H9 (cell line): ENCODE data around the gene EDN3. TPM values are rescaled to one million over a fixed set of nuclear protein-coding genes. Genes with fewer than 3 reads are reported as not detected.

ENCODE experiments used
- DNase-seq: peaks from one replicate; pipeline ENCODE4 v3.0.0-alpha.2; 2017
- H2AFZ ChIP-seq: one replicate; pipeline ENCODE4 v1.6.1; 2013; ENCODE audit warnings: mild to moderate bottlenecking, low read length, control low read depth, moderate library complexity
- H2AK5ac ChIP-seq: 2 replicates; pipeline ENCODE4 v1.6.1; 2013; ENCODE audit warnings: low read length, control low read depth, mixed read lengths; ENCODE audit not compliant: insufficient read length
- H2BK120ac ChIP-seq: one replicate; pipeline ENCODE4 v1.6.1; 2013; ENCODE audit warnings: low read depth, mild to moderate bottlenecking, low read length, control low read depth, inconsistent platforms; ENCODE audit not compliant: poor library complexity, severe bottlenecking
- H2BK12ac ChIP-seq: 2 replicates; pipeline ENCODE4 v1.6.1; 2013; ENCODE audit warnings: low read length, control low read depth, mixed read lengths, low read depth; ENCODE audit not compliant: insufficient read length
- H2BK15ac ChIP-seq: 2 replicates; pipeline ENCODE4 v1.6.1; 2013; ENCODE audit warnings: low read depth, low read length, control low read depth
- H2BK20ac ChIP-seq: one replicate; pipeline ENCODE4 v1.6.1; 2013; ENCODE audit warnings: low read depth, mild to moderate bottlenecking, low read length, control low read depth, inconsistent platforms; ENCODE audit not compliant: poor library complexity, severe bottlenecking
- H2BK5ac ChIP-seq: 2 replicates; pipeline ENCODE4 v1.6.1; 2013; ENCODE audit warnings: low read length, control low read depth, mixed read lengths; ENCODE audit not compliant: insufficient read length
- H3K14ac ChIP-seq: 2 replicates; pipeline ENCODE4 v1.6.1; 2013; ENCODE audit warnings: low read length, control low read depth; ENCODE audit not compliant: insufficient read depth
- H3K18ac ChIP-seq: 2 replicates; pipeline ENCODE4 v1.6.1; 2013; ENCODE audit warnings: low read depth, mild to moderate bottlenecking, mixed read lengths, low read length, control low read depth; ENCODE audit not compliant: insufficient read length
- H3K23ac ChIP-seq: 2 replicates; pipeline ENCODE4 v1.6.1; 2013; ENCODE audit warnings: low read length, control low read depth, mixed read lengths, low read depth; ENCODE audit not compliant: insufficient read length
- H3K23me2 ChIP-seq: 2 replicates; pipeline ENCODE4 v1.6.1; 2013; ENCODE audit warnings: low read depth, mild to moderate bottlenecking, mixed read lengths, low read length, control low read depth; ENCODE audit not compliant: insufficient read length, poor library complexity, severe bottlenecking
- H3K27ac ChIP-seq: 2 replicates; pipeline ENCODE4 v1.5.1; 2013; ENCODE audit warnings: low read length, control low read depth, mixed read lengths, low read depth; ENCODE audit not compliant: insufficient read length
- H3K27me3 ChIP-seq: 2 replicates; pipeline ENCODE4 v1.6.1; 2013; ENCODE audit warnings: low read length, control low read depth, inconsistent platforms; ENCODE audit not compliant: insufficient read depth
- H3K4ac ChIP-seq: 2 replicates; pipeline ENCODE4 v1.6.1; 2013; ENCODE audit warnings: low read depth, mild to moderate bottlenecking, control low read depth, inconsistent platforms, low read length, moderate library complexity
- H3K4me1 ChIP-seq: 2 replicates; pipeline ENCODE4 v1.6.1; 2013; ENCODE audit warnings: low read length, control low read depth, inconsistent platforms; ENCODE audit not compliant: insufficient read depth
- H3K4me2 ChIP-seq: 2 replicates; pipeline ENCODE4 v1.6.1; 2013; ENCODE audit warnings: low read length, control low read depth, mixed read lengths; ENCODE audit not compliant: insufficient read length, insufficient read depth
- H3K56ac ChIP-seq: 2 replicates; pipeline ENCODE4 v1.6.1; 2013; ENCODE audit warnings: low read depth, mild to moderate bottlenecking, mixed read lengths, low read length, control low read depth; ENCODE audit not compliant: insufficient read length
- H3K79me1 ChIP-seq: 2 replicates; pipeline ENCODE4 v1.6.1; 2013; ENCODE audit warnings: low read depth, mild to moderate bottlenecking, moderate library complexity, low read length, control low read depth, inconsistent platforms; ENCODE audit not compliant: insufficient read depth, poor library complexity, severe bottlenecking
- H3K79me2 ChIP-seq: 2 replicates; pipeline ENCODE4 v1.6.1; 2013; ENCODE audit warnings: low read length, control low read depth, inconsistent platforms; ENCODE audit not compliant: insufficient read depth
- H3K9ac ChIP-seq: 2 replicates; pipeline ENCODE4 v1.6.1; 2013; ENCODE audit warnings: low read length, control low read depth, mixed read lengths; ENCODE audit not compliant: insufficient read length; ENCODE audit errors: extremely low read depth
- H3K9me3 ChIP-seq: one replicate; pipeline ENCODE4 v1.6.1; 2013; ENCODE audit warnings: low read depth, low read length, inconsistent platforms; ENCODE audit not compliant: control insufficient read depth
- H3T11ph ChIP-seq: one replicate; pipeline ENCODE4 v1.6.1; 2013; ENCODE audit warnings: mild to moderate bottlenecking, low read length, control low read depth, inconsistent platforms
- H4K20me1 ChIP-seq: one replicate; pipeline ENCODE4 v1.6.1; 2013; ENCODE audit not compliant: control insufficient read depth, insufficient read length, insufficient read depth
- H4K5ac ChIP-seq: 2 replicates; pipeline ENCODE4 v1.6.1; 2013; ENCODE audit warnings: low read depth, mild to moderate bottlenecking, mixed read lengths, low read length, control low read depth; ENCODE audit not compliant: insufficient read length
- H4K8ac ChIP-seq: replicated peaks from 2 replicates; pipeline ENCODE4 v1.6.1; 2013; ENCODE audit warnings: low read length, control low read depth, mixed read lengths, low read depth; ENCODE audit not compliant: insufficient read length
- H4K91ac ChIP-seq: 2 replicates; pipeline ENCODE4 v1.6.1; 2013; ENCODE audit warnings: low read depth, mild to moderate bottlenecking, moderate library complexity, mixed read lengths, low read length, control low read depth; ENCODE audit not compliant: insufficient read length
- H3K27ac Mint-ChIP-seq, 3 experiments: 2 replicates in 2 of 3; 3 replicates in 1 of 3; pipeline ENCODE4 v1.8.0; 2020 to 2021; ENCODE audit warnings: mixed read lengths in 3 of 3, mild to moderate bottlenecking in 1 of 3, moderate library complexity in 1 of 3
- H3K27me3 Mint-ChIP-seq: 2 replicates; pipeline ENCODE4 v1.8.0; 2021; ENCODE audit warnings: low read depth, mild to moderate bottlenecking, moderate library complexity, mixed read lengths
- H3K36me3 Mint-ChIP-seq, 3 experiments: 2 replicates in 2 of 3; 3 replicates in 1 of 3; pipeline ENCODE4 v1.8.0; 2020 to 2021; ENCODE audit warnings: low read depth in 3 of 3, mixed read lengths in 3 of 3; ENCODE audit not compliant: insufficient read depth in 1 of 3
- H3K4me1 Mint-ChIP-seq, 2 experiments: 2 replicates each; pipeline ENCODE4 v1.8.0; 2020; ENCODE audit warnings: mixed read lengths in 2 of 2
- H3K4me3 Mint-ChIP-seq, 2 experiments: 2 replicates in 1 of 2; 3 replicates in 1 of 2; pipeline ENCODE4 v1.8.0; 2020 to 2021; ENCODE audit warnings: mild to moderate bottlenecking in 2 of 2, mixed read lengths in 2 of 2, moderate library complexity in 1 of 2
- H3K9me3 Mint-ChIP-seq, 2 experiments: 2 replicates in 1 of 2; 3 replicates in 1 of 2; pipeline ENCODE4 v1.8.0; 2020; ENCODE audit warnings: mild to moderate bottlenecking in 2 of 2, mixed read lengths in 2 of 2, moderate library complexity in 1 of 2
- WGBS: extraction: QIAGEN DNeasy Blood & Tissue Kit; methylation state at CpG from one replicate; pipeline ENCODE4 v1.1.7; 2013; ENCODE audit warnings: missing lambda C conversion rate, low lambda C conversion rate, mixed read lengths; ENCODE audit not compliant: insufficient read length; ENCODE audit errors: extremely low coverage; 5-methylcytosine and 5-hydroxymethylcytosine counted together
- total RNA-seq: library from RNA; stranded (reverse); gene quantifications from 2 replicates; pipeline ENCODE4 v1.2.1, GENCODE V29; 2021
- TF ChIP-seq, protein P1 (sequence below): fragments of 200-600 bp; sonication (generic); conservative IDR thresholded peaks from 3 replicates; pipeline ENCODE4 v1.8.0; 2021; ENCODE audit warnings: antibody characterized with exemption, mild to moderate bottlenecking

EDN3 gene
- total RNA-seq, 1 experiment from 2014 or later: 0.20 TPM

DNA sequence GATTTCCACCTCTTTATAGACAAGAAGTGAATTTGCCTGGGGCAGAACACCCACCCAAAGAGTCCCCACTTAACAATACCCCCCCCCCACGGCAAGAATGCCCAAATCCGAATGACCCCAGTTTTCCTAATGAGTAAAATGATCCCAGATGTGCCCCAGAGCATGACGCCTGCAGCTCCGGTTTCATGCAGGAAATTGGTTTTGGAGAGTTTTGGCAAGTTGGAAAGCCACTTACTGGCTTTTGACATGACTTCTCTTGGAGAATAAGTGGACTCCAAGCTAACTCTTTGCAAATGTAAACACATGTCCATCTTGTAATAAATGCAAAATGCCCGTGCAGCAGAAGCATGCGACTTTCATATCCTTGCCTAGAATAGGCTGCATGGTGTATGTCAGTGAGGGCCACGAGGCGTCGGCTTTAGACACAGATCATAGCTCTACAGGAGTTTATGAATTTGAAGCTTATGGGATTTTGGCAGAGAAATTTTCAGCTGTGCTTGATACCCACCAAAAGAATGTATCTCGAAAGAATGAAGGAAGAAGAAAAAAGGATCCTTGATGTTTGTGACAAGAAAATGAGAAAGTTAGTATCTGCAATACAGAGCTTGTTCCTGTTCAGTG lies 24.2 kb downstream of the EDN3 start:
- Histone ChIP-seq H3K79me1 (no peaks in the 10 kb centered on the region), H3K18ac (no peak overlapping the region), H3K14ac (no peak overlapping the region), H2BK15ac (no peak overlapping the region), H3K4ac (no peak overlapping the region), H3K23ac (no peak overlapping the region), H3K9me3 (no peaks in the 10 kb centered on the region), H2BK120ac (no peak overlapping the region), H4K8ac (no peak overlapping the region), H3K27me3 (no peaks in the 10 kb centered on the region), H2AK5ac (no peak overlapping the region), H2AFZ (no peak overlapping the region), H4K5ac (no peak overlapping the region), H3K9ac (no peak overlapping the region), H2BK12ac (no peak overlapping the region), H4K91ac (no peak overlapping the region), H3K27ac (no peak overlapping the region), H3T11ph (no peak overlapping the region), H3K56ac (no peak overlapping the region), H3K4me2 (no peak overlapping the region), H2BK20ac (no peak overlapping the region), H3K4me1 (no peaks in the 10 kb centered on the region), H3K23me2 (no peaks in the 10 kb centered on the region), H2BK5ac (no peak overlapping the region), H4K20me1 (no peaks in the 10 kb centered on the region), H3K79me2 (no peaks in the 10 kb centered on the region)
- WGBS: no CpG with 5 or more reads among the region's 10 CpGs
- Mint-ChIP-seq H3K9me3 (no peaks in the 10 kb centered on the region), H3K4me1 (peaks cover 0 to 4% of the 10 kb centered on the region in 2 experiments; a peak in 2 of 4 replicates), H3K36me3 (peaks cover 0 to 2% (median 0%) of the 10 kb centered on the region in 3 experiments; a peak in 1 of 7 replicates), H3K4me3 (no peak overlapping the region), H3K27me3 (peaks cover 27% of the 10 kb centered on the region), H3K27ac (no peak overlapping the region; a peak in 1 of 7 replicates)
- no peak for DNase-seq
- TF ChIP-seq, protein P1, sequence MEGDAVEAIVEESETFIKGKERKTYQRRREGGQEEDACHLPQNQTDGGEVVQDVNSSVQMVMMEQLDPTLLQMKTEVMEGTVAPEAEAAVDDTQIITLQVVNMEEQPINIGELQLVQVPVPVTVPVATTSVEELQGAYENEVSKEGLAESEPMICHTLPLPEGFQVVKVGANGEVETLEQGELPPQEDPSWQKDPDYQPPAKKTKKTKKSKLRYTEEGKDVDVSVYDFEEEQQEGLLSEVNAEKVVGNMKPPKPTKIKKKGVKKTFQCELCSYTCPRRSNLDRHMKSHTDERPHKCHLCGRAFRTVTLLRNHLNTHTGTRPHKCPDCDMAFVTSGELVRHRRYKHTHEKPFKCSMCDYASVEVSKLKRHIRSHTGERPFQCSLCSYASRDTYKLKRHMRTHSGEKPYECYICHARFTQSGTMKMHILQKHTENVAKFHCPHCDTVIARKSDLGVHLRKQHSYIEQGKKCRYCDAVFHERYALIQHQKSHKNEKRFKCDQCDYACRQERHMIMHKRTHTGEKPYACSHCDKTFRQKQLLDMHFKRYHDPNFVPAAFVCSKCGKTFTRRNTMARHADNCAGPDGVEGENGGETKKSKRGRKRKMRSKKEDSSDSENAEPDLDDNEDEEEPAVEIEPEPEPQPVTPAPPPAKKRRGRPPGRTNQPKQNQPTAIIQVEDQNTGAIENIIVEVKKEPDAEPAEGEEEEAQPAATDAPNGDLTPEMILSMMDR: no peak
